ENCODE measurements around the gene FAM229A.
"Not testable (repeated sequence)": the region's sequence is repeated elsewhere in the genome, so short reads cannot be mapped to it uniquely, and the experiment has no call there.

Gene FAM229A

GRCh38 chr1:32399843-32400242 lies 37.6 kb upstream of the FAM229A start:
- DNase-seq (ENCODE audit: low read depth) = no peak
- TF ChIP-seq CTCF (conservative IDR thresholded peaks at IDR 0.05; ENCODE audit: low read depth, low read length) = no peak
- no peak overlapping the region for H3K4me3 ChIP-seq (ENCODE audit: low read length)

GRCh38 chr1:32398401-32398800 lies 36.1 kb upstream of the FAM229A start:
- TF ChIP-seq CTCF (conservative IDR thresholded peaks at IDR 0.05; ENCODE audit: low read depth, low read length) = no peak

GRCh38 chr1:32396524-32396923 lies 34.2 kb upstream of the FAM229A start:
- not testable (repeated sequence) for H3K4me3 ChIP-seq (ENCODE audit: low read length); DNase-seq (ENCODE audit: low read depth)

More at GRCh38 chr1:32398401-32398800, 36.1 kb upstream of the FAM229A start:
- DNase-seq (ENCODE audit: low read depth) = no peak
- H3K4me3 ChIP-seq (ENCODE audit: low read length) = no peak overlapping the region

GRCh38 chr1:32394890-32395432 lies 32.7 kb upstream of the FAM229A start:
- TF ChIP-seq CTCF (conservative IDR thresholded peaks at IDR 0.05; ENCODE audit: low read depth, low read length) = no peak
- DNase-seq (ENCODE audit: low read depth) = no peak
- peak overlapping the region; percentile 94 for H3K4me3 ChIP-seq (ENCODE audit: low read length)

GRCh38 chr1:32394141-32394889 lies 32.0 kb upstream of the FAM229A start, which contains the start of gene BSDC1:
TSS of gene BSDC1 (minus strand) at chr1:32394441. CDS start at chr1:32394414, 27 bp downstream.
- peak; percentile 86 for DNase-seq (ENCODE audit: low read depth)
- TF ChIP-seq CTCF (conservative IDR thresholded peaks at IDR 0.05; ENCODE audit: low read depth, low read length) = no peak
- peak within 1 kb of the TSS; percentile 94 for H3K4me3 ChIP-seq (ENCODE audit: low read length)

- TF ChIP-seq CTCF (conservative IDR thresholded peaks at IDR 0.05; ENCODE audit: low read depth, low read length) = no peak
- no peak for DNase-seq (ENCODE audit: low read depth)
Observed at GRCh38 chr1:32393832-32394140, 31.5 kb upstream of the FAM229A start.

GRCh38 chr1:32393136-32393535 lies 30.9 kb upstream of the FAM229A start:
- DNase-seq (ENCODE audit: low read depth) = no peak
- H3K4me3 ChIP-seq (ENCODE audit: low read length) = peak overlapping the region; percentile 94
- no peak for TF ChIP-seq CTCF (conservative IDR thresholded peaks at IDR 0.05; ENCODE audit: low read depth, low read length)

More at GRCh38 chr1:32393832-32394140, 31.5 kb upstream of the FAM229A start:
- H3K4me3 ChIP-seq (ENCODE audit: low read length) = peak overlapping the region; percentile 94

All from retinal pigment epithelial cell (primary cell).